Breast epithelium (tissue), 3 donors: ENCODE results near the gene CTDSPL.

Source experiments
- CTCF ChIP-seq, 3 donors: fragments of 450-650 bp; IDR thresholded peaks; one replicate each; pipeline ENCODE4 v1.5.1; 2016 to 2017; ENCODE audit warnings: antibody characterized with exemption in 3 of 3, mild to moderate bottlenecking in 3 of 3, moderate library complexity in 3 of 3
- POLR2A ChIP-seq: fragments of 450-650 bp; IDR thresholded peaks from one replicate; pipeline ENCODE4 v1.6.1; 2016; ENCODE audit warnings: antibody characterized with exemption, mild to moderate bottlenecking, moderate library complexity
- POLR2AphosphoS5 ChIP-seq, 3 donors: sonication (generic); formaldehyde crosslinking; IDR thresholded peaks; one replicate each; pipeline ENCODE4 v1.6.1; 2017; ENCODE audit warnings: antibody characterized with exemption in 3 of 3

- no peak for TF ChIP-seq POLR2A
- TF ChIP-seq CTCF (IDR thresholded peaks at IDR 0.05), result no peak
- no peak for TF ChIP-seq POLR2AphosphoS5 (IDR thresholded peaks at IDR 0.05)
Observed at GRCh38 chr3:37964716-37965115, 103.0 kb downstream of the CTDSPL start.
